Omental fat pad (tissue), 4 donors: ENCODE results near the gene CHST14. TPM values are rescaled to one million over a fixed set of nuclear protein-coding genes. Genes with fewer than 3 reads are reported as not detected.

Experiments
- ATAC-seq: fragments of 150-250 bp; one replicate; pipeline ENCODE4 v1.9.1; 2016; ENCODE audit warnings: mild to moderate bottlenecking, moderate library complexity; ENCODE audit not compliant: low FRiP score
- DNase-seq: peaks from one replicate; pipeline ENCODE4 v3.0.0-alpha.2; 2019; ENCODE audit warnings: low spot score
- total RNA-seq, 4 donors: library from RNA; depleted of rRNA; stranded (reverse); fragments of >200 nt; gene quantifications; one replicate each; pipeline ENCODE4 v1.1.0, GENCODE V29; 2016
- TF ChIP-seq, protein P1 (sequence below), 3 donors: fragments of 450-650 bp; IDR thresholded peaks; one replicate each; pipeline ENCODE4 v1.5.1; 2016 to 2017; ENCODE audit warnings: antibody characterized with exemption in 3 of 3, mild to moderate bottlenecking in 3 of 3, moderate library complexity in 2 of 3

CHST14 gene
- total RNA-seq, 4 donors from 2014 or later: 6.6 to 17.8 (median 10.1) TPM

GRCh38 chr15:40513609-40514008, 42.8 kb downstream of the CHST14 start:
- DNase-seq (no peak), ATAC-seq (no peak)
- TF ChIP-seq, protein P1, sequence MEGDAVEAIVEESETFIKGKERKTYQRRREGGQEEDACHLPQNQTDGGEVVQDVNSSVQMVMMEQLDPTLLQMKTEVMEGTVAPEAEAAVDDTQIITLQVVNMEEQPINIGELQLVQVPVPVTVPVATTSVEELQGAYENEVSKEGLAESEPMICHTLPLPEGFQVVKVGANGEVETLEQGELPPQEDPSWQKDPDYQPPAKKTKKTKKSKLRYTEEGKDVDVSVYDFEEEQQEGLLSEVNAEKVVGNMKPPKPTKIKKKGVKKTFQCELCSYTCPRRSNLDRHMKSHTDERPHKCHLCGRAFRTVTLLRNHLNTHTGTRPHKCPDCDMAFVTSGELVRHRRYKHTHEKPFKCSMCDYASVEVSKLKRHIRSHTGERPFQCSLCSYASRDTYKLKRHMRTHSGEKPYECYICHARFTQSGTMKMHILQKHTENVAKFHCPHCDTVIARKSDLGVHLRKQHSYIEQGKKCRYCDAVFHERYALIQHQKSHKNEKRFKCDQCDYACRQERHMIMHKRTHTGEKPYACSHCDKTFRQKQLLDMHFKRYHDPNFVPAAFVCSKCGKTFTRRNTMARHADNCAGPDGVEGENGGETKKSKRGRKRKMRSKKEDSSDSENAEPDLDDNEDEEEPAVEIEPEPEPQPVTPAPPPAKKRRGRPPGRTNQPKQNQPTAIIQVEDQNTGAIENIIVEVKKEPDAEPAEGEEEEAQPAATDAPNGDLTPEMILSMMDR (IDR thresholded peaks at IDR 0.05): no peak

- no peak for ATAC-seq
- TF ChIP-seq, protein P1 (IDR thresholded peaks at IDR 0.05): no peak
These were observed 45.5 kb downstream of the CHST14 start for GRCh38 chr15:40516322-40516721.

More at GRCh38 chr15:40516322-40516721, 45.5 kb downstream of the CHST14 start:
- no peak for DNase-seq

Other genes starting within 250 kb of the CHST14 start
- 1 to 10 TPM in 1 of 4 donors, under 1 TPM in 1, not detected in 2; 0.72 to 1.5 TPM for gene PAK6, start 231.9 kb upstream of the CHST14 start, total RNA-seq
- gene ANKRD63, start 187.9 kb upstream of the CHST14 start, total RNA-seq: not detected
- gene PLCB2, start 163.0 kb upstream of the CHST14 start, total RNA-seq: 10 to 100 TPM; 12.0 to 35.1 (median 25.0) TPM
- 10 to 100 TPM in 3 of 4 donors, 1 to 10 TPM in 1; 9.1 to 17.5 (median 12.2) TPM for gene INAFM2, start 147.3 kb upstream of the CHST14 start, total RNA-seq
- 1 to 10 TPM; 1.1 to 7.4 (median 4.5) TPM for gene CCDC9B, start 130.0 kb upstream of the CHST14 start, total RNA-seq
- gene PHGR1, start 120.0 kb upstream of the CHST14 start, total RNA-seq: not detected
- 1 to 10 TPM in 1 of 4 donors, under 1 TPM in 3; under 0.01 to 1.1 (median 0.12) TPM for gene DISP2, start 112.8 kb upstream of the CHST14 start, total RNA-seq
- 10 to 100 TPM in 2 of 4 donors, 1 to 10 TPM in 2; 5.8 to 16.0 (median 11.9) TPM for gene KNSTRN, start 88.3 kb upstream of the CHST14 start, total RNA-seq
- 10 to 100 TPM; 45.0 to 63.5 (median 54.2) TPM for gene IVD, start 65.2 kb upstream of the CHST14 start, total RNA-seq
- gene BAHD1, start 30.0 kb upstream of the CHST14 start, total RNA-seq: 10 to 100 TPM in 3 of 4 donors, 1 to 10 TPM in 1; 9.7 to 17.4 (median 11.4) TPM
- gene CCDC32, start 94.1 kb downstream of the CHST14 start, total RNA-seq: 10 to 100 TPM; 26.0 to 37.2 (median 33.4) TPM
- 1 to 10 TPM; 2.3 to 7.8 (median 4.5) TPM for gene RPUSD2, start 98.3 kb downstream of the CHST14 start, total RNA-seq
- gene KNL1, start 123.3 kb downstream of the CHST14 start, total RNA-seq: 1 to 10 TPM in 2 of 4 donors, under 1 TPM in 2; 0.19 to 3.5 (median 1.1) TPM
- gene RAD51, start 224.2 kb downstream of the CHST14 start, total RNA-seq: under 1 TPM in 2 of 4 donors, not detected in 2; 0.84 TPM